HG02798 (cell line): ENCODE data around the gene ANO8.

ENCODE experiments used
- ATAC-seq: cut with Tn5 transposase; IDR thresholded peaks from one replicate; pipeline ENCODE4 v1.9.1; 2021; ENCODE audit warnings: mild to moderate bottlenecking; ENCODE audit not compliant: unreplicated experiment, poor library complexity

Gene ANO8

DNA sequence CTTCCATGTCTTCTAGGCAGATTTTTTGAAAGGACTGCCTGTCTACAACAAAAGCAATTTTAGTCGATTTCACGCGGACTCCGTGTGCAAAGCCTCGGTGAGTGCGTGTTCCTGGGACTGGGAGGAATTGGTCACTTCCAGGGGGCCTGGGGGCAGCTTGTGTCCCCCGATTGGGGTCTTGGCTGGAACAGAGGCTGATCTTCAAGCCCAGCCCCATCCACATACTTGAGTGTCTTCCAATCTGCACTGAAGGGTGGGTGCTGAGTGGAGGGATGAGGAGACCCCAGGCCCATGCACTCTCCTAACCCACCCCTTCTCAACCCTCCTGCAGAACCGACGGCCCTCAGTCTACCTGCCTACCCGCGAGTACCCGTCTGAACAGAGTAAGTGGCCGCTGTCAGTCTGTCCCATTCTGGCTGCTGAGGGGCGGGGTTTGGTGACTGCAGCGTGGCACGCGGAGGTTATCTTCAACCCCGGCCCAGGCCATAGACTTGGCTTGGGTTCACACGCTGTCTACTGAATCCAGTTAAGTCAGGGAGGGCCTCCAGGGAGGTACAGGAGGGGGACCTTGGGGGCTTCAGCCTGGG is 20.6 kb downstream of the ANO8 start:
- ATAC-seq = no peak

DNA sequence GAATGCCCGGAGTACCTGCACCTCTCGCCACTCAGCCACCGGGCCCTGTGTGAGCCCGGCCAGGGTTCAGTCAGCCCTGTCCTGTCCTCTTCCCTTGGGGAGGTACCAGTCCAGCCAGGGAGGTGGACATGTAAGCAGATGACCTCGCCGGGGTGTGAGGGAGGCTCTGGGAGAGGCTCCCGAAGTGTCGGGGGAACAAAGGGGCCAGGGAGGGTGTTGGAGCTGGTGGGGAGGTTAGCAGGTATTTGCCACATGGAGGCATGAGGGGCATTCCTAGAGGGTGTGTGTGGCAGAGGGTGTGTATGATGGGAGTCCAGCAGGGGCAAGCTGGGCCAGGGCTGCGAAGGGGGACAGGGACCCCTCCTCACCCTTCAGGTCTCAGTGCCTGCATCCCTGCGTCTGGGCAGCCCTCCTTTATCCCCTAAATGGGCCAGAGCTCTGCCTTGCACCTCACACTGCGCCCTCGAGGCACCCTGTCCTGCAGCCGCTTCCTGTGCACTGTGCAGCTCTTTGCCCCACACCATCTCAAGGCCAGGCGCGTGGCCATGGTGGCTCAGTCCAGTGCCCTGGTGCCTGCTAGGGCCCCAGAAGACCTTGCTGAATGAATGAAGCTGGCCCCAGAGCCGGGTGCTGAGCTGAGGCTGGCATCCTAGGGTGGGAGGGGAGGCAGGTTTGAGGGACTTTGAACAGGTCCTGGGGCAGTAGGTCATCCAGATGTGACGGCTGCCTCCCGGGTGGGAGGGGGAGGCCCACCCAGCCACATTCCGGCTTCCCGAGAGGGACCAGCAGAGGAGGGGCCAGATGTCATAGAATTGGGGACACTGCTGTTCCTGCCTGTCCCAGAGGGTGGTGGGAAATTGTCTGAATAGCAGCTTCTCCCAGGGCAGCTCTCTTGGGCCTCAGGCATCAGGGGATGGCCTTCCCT is 22.2 kb downstream of the ANO8 start:
- no peak for ATAC-seq

DNA sequence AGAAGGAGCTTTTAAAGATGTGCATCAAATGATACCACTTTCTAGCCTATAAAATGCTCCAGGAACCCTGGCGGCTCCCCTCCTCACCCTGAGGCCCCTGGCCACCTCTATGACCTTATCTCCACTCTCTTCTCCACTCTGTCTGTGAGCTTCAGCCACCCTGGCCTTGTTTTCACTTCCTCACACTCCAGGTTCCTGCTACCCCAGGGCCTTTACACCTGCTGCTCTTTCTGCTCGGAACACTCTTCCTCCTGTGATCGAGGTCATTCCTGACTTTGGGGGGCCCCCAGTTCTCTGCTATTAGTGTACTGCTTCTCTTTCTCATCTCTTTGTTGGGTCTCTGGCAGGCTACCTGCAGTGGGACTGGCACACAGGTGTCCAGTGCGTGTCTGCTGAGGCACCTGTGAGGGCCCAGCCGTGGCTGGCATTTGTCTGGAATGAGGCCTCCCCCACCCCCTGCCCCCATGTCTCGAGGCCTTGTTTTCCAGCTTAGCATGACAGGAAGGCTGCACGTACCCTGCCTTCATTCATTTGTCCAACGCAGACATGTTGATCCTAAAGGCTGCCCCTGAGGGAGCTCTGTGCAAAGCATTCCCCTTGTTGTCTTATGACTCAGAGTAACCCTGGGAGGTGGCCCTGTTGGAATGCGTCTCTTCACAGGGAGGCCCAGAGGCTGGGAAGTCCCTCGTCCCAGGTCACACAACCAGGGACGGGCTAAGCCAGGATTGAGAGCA is 23.0 kb downstream of the ANO8 start:
- no peak for ATAC-seq

DNA sequence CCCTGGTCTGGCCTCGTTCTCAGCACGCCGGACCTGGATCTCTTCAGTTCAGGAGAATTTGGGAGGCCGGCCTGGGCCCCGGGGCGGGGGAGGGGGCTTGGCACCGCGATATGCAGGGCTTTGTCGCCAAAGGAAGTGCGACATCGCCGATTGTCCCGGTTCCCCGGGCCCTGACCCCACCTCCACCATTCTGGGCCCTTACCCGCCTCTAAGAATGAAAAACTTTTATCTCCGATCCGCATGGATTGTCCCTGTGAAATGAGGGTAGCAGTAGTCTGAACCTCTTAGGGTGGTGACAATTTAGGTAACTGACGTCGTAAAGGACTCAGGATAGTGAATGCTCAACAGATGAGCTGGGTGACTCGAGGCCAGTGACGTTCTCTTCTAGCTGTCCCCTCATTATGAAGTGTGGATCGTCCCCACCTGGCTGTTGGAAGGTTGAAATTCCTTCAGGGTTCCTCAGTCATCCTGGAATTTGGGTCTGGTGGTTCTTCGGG is 24.6 kb downstream of the ANO8 start:
- ATAC-seq = no peak

DNA sequence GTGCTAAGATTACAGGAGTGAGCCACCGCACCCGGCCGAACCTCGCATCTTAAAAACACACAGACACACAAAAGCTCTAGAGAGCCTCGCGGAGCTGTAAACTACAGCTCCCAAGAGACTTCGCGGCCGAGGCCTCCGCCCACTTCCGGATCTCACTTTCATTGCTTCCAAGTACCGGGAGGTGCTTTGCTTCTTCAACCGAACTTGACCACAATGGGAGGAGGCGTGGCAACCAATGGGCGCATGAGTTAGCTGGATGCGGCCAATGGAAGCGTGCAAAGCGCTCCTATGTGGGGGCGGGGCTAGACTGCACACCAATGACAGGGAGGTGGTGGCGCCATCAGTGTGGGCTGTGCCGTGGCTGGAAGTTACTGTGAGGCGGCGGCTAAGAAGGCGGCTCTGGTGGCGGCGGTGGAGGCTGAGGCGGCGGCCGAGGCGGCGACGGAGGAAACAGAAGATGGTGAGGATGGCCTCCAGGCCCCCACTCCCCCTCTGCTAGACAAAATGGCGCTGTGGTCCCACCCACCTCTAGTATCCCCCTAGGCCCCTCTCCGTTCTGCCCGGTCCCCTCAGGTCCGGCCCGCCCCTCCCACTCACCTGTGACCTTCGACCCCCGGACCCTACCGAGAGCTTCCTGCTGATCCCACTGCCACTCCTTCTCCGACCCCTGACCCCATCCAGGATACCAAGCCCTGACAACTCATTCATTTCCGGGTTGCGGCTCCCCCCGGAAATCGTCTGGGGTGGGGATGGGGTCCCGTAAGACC is 25.3 kb downstream of the ANO8 start, which contains the start of gene DDA1:
Gene DDA1, plus strand, starts transcription at position 366 of the 767 bp plus-strand sequence. Its CDS starts 92 bp downstream, at position 458.
- peak; percentile 73 for ATAC-seq

DNA sequence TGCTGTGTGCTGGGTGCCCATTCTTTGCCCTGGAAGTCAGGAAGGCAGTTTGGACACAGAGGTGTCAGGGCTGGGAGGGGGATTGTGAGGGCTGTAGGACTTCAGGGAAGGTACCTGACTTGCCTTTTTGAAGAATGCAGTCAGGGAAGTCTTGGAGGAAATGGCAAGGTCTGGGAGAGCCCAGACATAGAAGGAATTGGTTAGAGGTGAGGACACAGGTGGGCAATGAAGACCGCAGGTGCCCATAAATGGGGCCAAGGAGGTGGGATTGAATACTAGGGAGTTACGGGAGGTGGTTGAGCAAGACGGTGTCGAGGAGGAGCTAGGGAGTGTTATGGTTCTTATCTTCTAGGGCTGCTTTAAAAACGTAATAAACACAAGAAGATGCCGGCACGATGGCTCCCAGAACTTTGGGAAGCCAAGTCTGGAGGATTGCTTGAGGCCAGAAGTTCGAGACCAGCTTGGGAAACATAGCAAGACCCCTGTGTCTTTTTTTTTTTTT is 26.7 kb downstream of the ANO8 start:
- no peak for ATAC-seq

DNA sequence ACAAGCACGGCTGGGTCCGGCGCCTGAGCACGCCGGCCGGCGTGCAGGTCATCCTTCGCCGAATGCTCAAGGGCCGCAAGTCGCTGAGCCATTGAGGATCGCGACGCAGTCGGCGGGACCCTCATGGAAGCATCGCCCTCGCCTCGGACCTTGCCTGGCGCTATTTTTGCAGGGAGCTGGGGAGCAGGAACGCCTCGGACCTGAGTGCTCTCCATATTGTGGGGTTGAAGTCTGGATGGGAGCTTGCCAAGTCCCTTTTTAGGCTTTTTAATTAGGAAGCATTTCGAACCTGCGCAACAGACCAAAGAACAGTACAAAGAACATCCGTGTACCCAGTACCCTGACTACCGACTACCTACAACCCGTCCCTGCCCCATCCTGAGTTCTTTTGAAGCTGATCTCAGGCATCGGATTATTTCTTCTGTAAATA is 28.4 kb downstream of the ANO8 start:
- no peak for ATAC-seq

DNA sequence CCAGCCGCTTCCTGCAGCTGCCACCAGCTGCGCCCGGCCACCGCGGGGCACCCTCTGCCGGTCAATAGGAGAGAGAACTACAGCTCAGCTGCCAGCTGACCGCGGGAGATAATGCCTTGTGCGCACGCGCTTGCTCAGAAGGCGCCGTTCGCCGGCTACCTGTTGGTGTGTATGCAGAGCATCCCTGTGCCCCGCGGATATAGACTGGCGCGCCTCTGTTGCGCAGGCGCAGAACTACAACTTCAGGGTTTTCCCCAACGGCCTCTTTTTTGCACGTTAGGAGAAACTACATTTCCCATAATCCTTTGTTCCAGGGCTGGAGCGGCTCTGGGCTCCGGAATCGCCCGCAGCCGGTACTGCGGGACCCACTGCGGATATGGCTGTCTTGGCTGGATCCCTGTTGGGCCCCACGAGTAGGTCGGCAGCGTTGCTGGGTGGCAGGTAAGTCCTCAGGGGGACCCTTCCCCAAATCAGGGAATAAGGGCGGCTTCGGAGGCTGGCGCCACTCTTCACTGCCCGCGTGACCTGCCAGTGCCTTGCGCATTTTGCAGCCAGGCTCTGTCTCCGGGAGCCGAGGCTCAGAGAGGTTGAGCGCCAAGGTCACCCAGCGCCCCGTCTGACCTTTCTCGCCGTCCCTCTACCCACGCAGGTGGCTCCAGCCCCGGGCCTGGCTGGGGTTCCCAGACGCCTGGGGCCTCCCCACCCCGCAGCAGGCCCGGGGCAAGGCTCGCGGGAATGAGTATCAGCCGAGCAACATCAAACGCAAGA is 29.0 kb downstream of the ANO8 start, which contains the start of gene MRPL34:
Gene MRPL34, plus strand, starts transcription at position 356 of the 768 bp plus-strand sequence. Its CDS starts 21 bp downstream, at position 377.
- ATAC-seq = peak; percentile 75

DNA sequence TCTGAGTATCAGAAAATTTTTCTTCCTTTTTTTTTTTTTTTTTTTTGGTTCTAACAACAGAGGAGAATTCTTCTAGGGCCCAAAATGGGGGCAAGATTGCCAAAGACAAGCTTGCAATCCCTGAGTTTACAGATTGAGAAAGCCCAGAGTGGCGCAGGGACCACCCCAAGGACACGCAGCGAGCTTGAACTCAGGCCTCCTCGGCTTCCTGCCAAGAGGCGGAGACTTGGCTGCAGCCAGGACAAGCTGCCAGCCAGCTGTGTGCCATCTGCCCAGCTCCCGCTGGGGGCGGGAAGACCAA is 29.5 kb downstream of the ANO8 start:
- no peak for ATAC-seq

DNA sequence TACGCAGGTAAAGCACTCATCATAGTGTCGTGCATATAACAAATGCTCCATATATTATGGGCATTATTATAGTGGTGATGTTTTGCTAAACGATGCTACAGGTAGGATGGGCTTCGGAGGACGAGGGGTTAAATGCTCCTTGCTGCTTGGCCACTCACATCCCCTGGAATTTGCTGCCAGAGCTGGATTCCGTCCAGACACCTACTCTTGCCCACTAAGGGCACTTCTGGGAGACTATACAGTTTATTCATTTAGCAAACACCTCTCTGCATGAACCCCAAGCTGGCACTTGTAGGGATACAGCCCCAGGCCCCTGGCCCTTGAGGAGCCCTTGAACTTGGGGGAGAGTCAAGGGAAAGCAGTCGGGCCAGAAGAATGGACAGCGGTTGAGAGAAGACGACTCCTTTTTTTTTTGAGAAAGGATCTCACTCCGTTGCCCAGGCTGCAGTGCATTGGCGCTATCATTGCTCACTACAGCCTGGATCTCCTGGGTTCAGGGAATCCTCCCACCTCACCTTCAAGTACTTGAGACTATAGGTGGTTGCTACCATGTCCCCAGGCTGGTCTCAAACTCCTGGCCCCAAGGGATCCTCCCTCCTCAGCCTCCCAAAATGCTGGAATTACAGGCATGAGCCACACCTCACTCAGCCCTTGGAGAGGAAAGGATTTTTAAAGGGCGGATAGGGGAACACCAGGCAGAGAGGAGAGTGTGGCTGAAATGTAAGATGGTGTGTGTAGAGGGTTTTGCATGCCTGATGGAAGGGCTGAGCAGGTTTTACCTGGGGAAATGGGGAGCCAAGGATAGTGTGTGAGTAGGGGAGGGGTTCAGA is 30.1 kb downstream of the ANO8 start:
- ATAC-seq = no peak

DNA sequence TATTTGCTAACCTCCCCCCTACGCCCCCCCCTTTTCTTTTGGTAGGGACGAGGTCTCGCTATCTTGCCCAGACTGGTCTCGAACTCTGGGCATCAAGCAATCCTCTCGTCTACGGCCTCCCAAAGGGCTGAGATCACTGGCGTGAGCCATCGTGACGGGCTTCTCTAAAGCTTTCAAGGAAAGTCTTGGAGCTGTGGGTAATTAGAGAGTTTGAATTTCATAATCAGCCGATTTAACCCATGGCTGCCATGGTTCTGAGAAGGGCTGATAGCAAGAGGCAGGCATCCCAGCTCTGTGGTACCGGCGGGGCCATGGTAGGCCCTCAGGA is 30.8 kb downstream of the ANO8 start:
- ATAC-seq = no peak

DNA sequence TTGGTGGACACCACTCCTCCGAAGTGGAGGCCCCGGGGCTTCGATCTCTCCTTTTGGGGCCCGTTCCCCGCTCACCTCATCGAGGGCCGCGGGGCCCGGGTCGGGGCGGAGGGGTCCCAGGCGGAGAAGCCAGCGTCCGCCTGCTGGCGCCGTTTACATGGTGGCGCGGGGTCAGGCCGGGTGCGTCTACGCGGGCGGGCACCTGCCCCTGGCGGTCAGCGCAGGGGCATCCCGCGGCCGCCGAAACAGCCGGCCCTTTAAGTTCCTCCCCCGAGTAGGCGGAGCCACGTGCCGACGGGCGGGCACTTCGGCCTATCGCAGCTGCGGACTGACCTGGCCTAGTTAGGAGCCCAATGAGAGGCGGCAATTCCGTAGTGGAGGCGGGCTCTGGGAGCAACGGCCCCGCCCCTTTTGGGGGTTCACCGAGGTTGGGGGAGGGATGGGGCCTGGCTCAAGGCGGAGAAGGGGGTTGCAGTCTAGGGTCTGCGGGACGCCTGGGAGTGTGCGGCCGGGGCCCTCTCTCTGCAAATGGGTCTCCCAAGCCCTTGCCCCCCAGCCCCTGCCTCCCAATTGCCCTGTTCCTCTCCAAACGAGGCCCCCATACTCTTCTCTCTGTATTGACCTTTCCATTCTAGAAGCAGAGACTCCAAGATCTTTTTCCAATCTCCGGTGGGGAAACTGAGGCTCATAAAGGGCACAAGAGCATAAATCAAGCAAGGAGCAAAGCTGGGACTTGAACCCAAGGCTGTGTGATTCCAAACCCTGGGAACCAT is 31.3 kb downstream of the ANO8 start, which contains the start of gene ABHD8:
Gene ABHD8, minus strand, starts transcription at position 259 of the 773 bp plus-strand sequence. CDS start 1,809 bp downstream, outside the sequence.
- ATAC-seq = peak; percentile 71

DNA sequence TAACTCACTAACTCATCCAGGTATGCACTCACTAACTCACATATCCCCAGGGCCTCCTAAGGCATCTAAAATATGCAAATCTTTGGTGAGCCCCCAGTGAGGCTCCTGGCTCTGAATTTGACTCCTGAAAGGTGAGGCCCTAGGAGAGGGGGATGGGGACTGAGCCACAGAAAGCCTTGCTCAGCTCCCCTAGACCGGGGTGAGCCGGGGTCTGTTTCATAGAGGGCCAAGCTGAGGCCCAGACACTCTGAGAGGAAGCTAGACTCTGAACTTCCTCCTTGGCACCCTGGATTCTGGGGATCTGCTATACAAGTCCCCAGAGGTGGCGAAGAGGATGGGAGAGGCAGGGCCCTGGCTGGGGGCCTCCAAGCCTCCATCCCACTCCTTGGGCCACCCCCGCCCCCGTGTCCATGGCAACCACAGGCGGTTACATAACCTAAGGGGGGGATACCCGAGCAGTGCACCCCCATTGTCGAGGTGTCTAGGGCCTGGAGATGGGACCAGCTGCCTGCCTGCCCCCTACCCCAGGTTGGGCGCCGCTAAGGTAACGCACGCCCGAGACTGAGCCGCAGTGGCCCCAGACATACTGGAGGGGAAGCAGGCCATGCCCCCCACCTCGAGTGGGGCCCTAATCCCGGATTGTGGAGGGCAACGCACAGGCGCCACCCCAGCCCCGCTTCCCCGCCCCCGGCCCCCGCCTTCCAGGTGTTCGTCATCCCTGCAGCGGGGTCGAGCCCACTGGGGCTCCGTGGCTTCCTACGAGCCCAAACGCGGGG is 32.1 kb downstream of the ANO8 start:
- ATAC-seq = no peak

DNA sequence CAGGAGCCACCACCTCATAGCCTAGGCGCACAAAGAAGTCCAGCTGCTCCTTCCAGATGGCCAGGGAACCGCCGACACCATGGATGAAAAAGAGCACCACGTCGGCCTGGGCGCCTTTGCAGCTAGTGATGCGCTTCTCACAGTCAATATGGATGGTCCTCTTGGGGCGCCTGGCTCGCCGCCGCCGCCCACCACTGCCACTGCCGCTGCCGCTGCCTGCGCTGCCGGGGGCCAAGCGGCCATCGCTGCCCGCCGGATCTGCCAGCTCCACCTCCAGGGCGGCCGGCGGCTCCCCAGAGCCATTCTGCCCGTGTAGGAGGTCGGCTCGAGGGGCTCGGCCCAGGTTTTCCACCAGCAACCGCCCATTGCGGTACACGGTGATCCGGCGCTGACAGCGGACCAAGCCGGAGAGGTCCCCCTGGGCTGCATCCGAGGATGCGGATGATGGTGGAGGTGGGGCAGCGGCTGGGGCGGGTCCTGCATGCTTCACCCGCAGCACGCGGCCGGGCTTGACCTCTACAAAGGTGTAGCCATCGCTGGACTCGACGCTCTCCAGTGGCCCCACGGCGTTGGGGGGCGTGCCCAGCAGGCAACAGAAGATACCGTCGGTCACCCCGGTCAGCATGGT is 33.5 kb downstream of the ANO8 start:
- ATAC-seq = no peak

DNA sequence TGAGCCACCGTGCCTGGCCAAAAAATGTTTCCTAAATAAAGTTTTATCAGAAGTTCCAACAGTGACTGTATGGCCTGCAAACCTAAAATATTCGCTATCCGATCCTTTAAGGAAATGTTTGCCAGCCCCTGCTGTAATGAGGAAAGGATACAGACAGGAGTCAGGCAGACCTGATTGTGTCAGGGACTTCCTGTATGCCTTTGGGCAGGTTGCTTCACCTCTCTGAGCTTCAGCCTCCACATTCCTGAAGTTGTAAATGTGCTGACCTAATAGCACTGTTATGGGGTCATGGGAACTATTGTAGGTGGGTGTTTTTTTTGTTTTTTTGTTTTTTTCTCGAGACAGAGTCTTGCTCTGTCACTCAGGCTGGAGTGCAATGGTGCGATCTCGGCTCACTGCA is 37.7 kb downstream of the ANO8 start:
- ATAC-seq = no peak

DNA sequence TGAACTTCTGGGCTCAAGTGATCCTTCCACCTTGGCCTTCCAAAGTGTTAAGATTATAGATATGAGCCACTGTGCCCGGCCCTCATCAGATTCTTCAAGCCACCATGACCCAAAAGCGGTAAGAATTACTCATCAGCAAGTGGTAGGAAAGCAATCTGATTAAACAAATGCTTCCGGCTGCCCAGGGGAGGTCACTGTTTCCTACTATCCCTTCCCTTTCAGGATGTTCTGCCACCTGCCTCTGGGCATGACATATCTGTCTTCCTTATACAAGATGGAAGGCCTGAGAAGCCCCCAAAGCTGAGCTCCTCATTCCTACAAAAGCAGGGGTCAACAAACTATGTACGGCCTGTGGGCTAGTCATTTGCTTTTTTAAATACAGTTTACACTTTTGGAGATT is 38.4 kb downstream of the ANO8 start:
- ATAC-seq = no peak
